ENCODE results near the gene C16orf86. TPM values are rescaled to one million over a fixed set of nuclear protein-coding genes. Genes with fewer than 3 reads are reported as not detected.

C16orf86 gene, protein sequence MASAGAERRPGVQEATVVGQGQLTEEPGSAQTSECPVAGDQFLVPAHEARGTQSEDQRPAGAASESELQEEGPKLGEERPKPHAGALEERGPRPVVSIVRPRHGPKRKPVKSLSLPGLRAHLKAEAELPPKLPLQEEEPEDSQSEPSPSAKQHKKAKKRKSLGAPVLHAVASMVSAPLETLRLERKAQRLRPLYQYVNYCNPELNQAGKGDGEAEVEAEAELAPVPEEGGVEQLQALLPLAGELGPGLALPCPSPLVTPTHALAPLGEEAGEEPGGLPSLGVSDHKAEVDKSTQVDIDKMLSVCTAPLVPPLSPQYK
- 4.3 and 5.1 TPM in 2 replicates for polyA plus RNA-seq (2012; rRNA removed)
- polyA plus RNA-seq (2012; cell fraction: cytosol; rRNA removed): 2.0 and 3.9 TPM in 2 replicates
- 13.7 and 16.4 TPM in 2 replicates for polyA plus RNA-seq (2012; cell fraction: nucleus; rRNA removed)

DNA sequence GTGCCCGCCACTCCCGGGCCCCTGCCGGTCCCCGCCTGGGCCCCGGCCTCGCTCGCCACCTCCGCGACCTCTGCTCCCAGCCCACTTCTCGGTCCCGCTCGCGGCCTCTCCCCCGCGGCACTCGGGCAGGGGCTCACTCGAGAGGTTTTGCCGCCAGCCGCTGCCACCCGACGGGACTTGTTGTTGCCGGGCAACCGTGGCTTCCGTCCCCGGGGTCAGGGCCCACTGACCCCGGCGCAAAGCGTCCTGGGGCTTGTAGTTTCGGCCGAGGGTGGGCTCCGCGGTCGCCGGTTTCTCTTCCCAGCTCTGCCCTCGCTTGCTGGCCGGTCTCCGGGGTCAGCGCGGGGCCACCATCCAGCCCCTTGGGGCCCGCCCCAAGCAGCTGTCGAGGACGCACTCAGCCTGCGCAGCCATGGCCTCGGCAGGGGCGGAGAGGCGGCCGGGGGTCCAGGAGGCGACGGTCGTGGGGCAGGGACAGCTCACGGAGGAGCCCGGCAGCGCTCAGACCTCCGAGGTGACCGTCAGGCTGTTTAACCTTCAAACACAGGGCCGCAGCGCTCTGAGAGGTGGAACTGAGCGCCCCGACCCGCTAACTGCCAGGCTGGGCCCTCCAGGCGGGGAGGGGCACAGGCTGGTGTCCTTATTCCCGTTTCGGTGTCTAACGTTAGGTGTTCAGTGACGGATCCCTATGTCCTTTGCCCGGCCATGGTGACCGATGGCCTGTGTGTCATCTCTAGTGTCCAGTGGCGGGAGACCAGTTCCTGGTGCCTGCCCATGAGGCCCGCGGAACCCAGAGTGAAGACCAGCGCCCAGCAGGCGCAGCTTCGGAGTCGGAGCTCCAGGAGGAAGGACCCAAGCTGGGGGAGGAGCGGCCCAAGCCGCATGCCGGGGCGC, at the start of gene C16orf86, which contains the start of gene ENKD1:
Gene C16orf86 (plus strand): TSS at position 256 of the 894 bp plus-strand sequence. CDS start 157 bp downstream, at position 413.
Gene ENKD1 (minus strand): TSS at position 192 of the 894 bp plus-strand sequence. CDS start 308 bp downstream, outside the sequence.
- POLR2A ChIA-PET: interaction anchor here (0.7 to 2.4 kb wide), 6 partner anchors 10 to 186 kb away, joined by 3 to 11 read pairs (median 3); partner anchors contain the start of genes ATP6V0D1, CTCF and RIPOR1
- peak; percentile 96 for DNase-seq

More for the DNA sequence above, at the start of gene C16orf86, which contains the start of gene ENKD1:
- H4K20me1 ChIP-seq (ENCODE audit: insufficient read depth): no peaks in the 10 kb centered on the region
- H3K4me2 ChIP-seq: peak within 1 kb of the TSS; percentile 99
- TF ChIP-seq YY1 (IDR thresholded peaks at IDR 0.05; ENCODE audit: low read depth) (no peak), FOXJ3 (CRISPR knock-in tag; IDR thresholded peaks at IDR 0.05) (no peak), CHD2 (IDR thresholded peaks at IDR 0.05; ENCODE audit: low read length, partially characterized antibody) (peak; percentile 90), MXI1 (IDR thresholded peaks at IDR 0.05; ENCODE audit: low read depth, low read length) (no peak), GABPA (IDR thresholded peaks at IDR 0.05; ENCODE audit: low read depth) (peak; percentile 86), TAF1 (IDR thresholded peaks at IDR 0.05; ENCODE audit: borderline replicate concordance, low read depth, low read length) (no peak), SIN3A (IDR thresholded peaks at IDR 0.05; ENCODE audit: borderline replicate concordance, low read depth, low read length) (no peak), EP300 (IDR thresholded peaks at IDR 0.05; ENCODE audit: borderline replicate concordance in 1 of 2, low read depth in 1 of 2, low read length in 1 of 2) (no peak), RCOR1 (IDR thresholded peaks at IDR 0.05; ENCODE audit: low read length) (no peak), JUND (IDR thresholded peaks at IDR 0.05) (no peak), ELF1 (IDR thresholded peaks at IDR 0.05) (no peak), POLR2AphosphoS5 (IDR thresholded peaks at IDR 0.05; ENCODE audit: low read depth, low read length) (no peak)
- TF ChIP-seq, protein P1, sequence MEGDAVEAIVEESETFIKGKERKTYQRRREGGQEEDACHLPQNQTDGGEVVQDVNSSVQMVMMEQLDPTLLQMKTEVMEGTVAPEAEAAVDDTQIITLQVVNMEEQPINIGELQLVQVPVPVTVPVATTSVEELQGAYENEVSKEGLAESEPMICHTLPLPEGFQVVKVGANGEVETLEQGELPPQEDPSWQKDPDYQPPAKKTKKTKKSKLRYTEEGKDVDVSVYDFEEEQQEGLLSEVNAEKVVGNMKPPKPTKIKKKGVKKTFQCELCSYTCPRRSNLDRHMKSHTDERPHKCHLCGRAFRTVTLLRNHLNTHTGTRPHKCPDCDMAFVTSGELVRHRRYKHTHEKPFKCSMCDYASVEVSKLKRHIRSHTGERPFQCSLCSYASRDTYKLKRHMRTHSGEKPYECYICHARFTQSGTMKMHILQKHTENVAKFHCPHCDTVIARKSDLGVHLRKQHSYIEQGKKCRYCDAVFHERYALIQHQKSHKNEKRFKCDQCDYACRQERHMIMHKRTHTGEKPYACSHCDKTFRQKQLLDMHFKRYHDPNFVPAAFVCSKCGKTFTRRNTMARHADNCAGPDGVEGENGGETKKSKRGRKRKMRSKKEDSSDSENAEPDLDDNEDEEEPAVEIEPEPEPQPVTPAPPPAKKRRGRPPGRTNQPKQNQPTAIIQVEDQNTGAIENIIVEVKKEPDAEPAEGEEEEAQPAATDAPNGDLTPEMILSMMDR (IDR thresholded peaks at IDR 0.05): no peak
- TF ChIP-seq, protein P2, sequence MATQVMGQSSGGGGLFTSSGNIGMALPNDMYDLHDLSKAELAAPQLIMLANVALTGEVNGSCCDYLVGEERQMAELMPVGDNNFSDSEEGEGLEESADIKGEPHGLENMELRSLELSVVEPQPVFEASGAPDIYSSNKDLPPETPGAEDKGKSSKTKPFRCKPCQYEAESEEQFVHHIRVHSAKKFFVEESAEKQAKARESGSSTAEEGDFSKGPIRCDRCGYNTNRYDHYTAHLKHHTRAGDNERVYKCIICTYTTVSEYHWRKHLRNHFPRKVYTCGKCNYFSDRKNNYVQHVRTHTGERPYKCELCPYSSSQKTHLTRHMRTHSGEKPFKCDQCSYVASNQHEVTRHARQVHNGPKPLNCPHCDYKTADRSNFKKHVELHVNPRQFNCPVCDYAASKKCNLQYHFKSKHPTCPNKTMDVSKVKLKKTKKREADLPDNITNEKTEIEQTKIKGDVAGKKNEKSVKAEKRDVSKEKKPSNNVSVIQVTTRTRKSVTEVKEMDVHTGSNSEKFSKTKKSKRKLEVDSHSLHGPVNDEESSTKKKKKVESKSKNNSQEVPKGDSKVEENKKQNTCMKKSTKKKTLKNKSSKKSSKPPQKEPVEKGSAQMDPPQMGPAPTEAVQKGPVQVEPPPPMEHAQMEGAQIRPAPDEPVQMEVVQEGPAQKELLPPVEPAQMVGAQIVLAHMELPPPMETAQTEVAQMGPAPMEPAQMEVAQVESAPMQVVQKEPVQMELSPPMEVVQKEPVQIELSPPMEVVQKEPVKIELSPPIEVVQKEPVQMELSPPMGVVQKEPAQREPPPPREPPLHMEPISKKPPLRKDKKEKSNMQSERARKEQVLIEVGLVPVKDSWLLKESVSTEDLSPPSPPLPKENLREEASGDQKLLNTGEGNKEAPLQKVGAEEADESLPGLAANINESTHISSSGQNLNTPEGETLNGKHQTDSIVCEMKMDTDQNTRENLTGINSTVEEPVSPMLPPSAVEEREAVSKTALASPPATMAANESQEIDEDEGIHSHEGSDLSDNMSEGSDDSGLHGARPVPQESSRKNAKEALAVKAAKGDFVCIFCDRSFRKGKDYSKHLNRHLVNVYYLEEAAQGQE (IDR thresholded peaks at IDR 0.05; ENCODE audit: low read depth, low read length): no peak
- TF ChIP-seq, protein P3, sequence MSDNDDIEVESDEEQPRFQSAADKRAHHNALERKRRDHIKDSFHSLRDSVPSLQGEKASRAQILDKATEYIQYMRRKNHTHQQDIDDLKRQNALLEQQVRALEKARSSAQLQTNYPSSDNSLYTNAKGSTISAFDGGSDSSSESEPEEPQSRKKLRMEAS (IDR thresholded peaks at IDR 0.05; ENCODE audit: low read depth): no peak
- 38% methylated on average over 34 of the region's 78 CpGs for WGBS (ENCODE audit: low lambda C conversion rate)
- peaks cover 10 to 26% of the 10 kb centered on the region in 2 experiments; a peak in 2 of 4 replicates for H3K4me1 ChIP-seq (ENCODE audit: control insufficient read depth in 1 of 2, insufficient read depth in 2 of 2, low read depth in 1 of 2, low read length in 1 of 2)
- CTCF ChIA-PET: interaction anchor here (0.6 to 18.3 kb wide), 26 partner anchors 9 to 374 kb away, joined by 3 to 246 read pairs (median 8); partner anchors contain the start of genes ATP6V0D1, CARMIL2, CTCF and RIPOR1
- H3K9me3 ChIP-seq: no peaks in the 10 kb centered on the region
- peak within 1 kb of the TSS; percentile 94 for H2AFZ ChIP-seq (ENCODE audit: low read depth)
- H3K4me3 ChIP-seq (ENCODE audit: low read depth in 2 of 2, low read length in 1 of 2): peak within 1 kb of the TSS; percentile 67 to 73
- peaks cover 3% of the 10 kb centered on the region; the same call in 1 of the 2 replicates for H3K79me2 ChIP-seq (ENCODE audit: insufficient read depth)
- peaks cover 14% of the 10 kb centered on the region for H3F3A ChIP-seq (replicated peaks; ENCODE audit: insufficient read depth)
- H3K36me3 ChIP-seq (replicated peaks in 1 of 2; ENCODE audit: control insufficient read depth in 1 of 2, insufficient read depth in 2 of 2, low read length in 1 of 2): peaks cover 0 to 13% of the 10 kb centered on the region in 2 experiments
- no peaks in the 10 kb centered on the region for H3K9me2 ChIP-seq
- H3K27me3 ChIP-seq (ENCODE audit: insufficient read depth): no peaks in the 10 kb centered on the region
- peak within 1 kb of the TSS; percentile 75 for H3K9ac ChIP-seq
- peak within 1 kb of the TSS; percentile 56 to 86 for H3K27ac ChIP-seq (ENCODE audit: low read depth in 2 of 2, low read length in 1 of 2)
